Ishikawa (cell line): ENCODE results near the gene U2AF2.

Source experiments
- CEBPB ChIP-seq: IDR thresholded peaks from 2 replicates; pipeline ENCODE4 v1.6.1; 2012
- CREB1 ChIP-seq: IDR thresholded peaks from 2 replicates; pipeline ENCODE4 v1.6.1; 2012; ENCODE audit warnings: low read depth
- EGR1 ChIP-seq: IDR thresholded peaks from 2 replicates; pipeline ENCODE4 v1.6.1; 2012
- EP300 ChIP-seq: IDR thresholded peaks from 2 replicates; pipeline ENCODE4 v1.6.1; 2012; ENCODE audit warnings: borderline replicate concordance
- FOXM1 ChIP-seq: IDR thresholded peaks from 2 replicates; pipeline ENCODE4 v1.6.1; 2012; ENCODE audit warnings: low read depth, borderline replicate concordance
- NFIC ChIP-seq: IDR thresholded peaks from 2 replicates; pipeline ENCODE4 v1.6.1; 2012
- RAD21 ChIP-seq: IDR thresholded peaks from 2 replicates; pipeline ENCODE4 v1.6.1; 2012; ENCODE audit warnings: low read depth
- TAF1 ChIP-seq: IDR thresholded peaks from 2 replicates; pipeline ENCODE4 v1.6.1; 2012; ENCODE audit warnings: low read depth, mild to moderate bottlenecking
- TCF12 ChIP-seq: IDR thresholded peaks from 2 replicates; pipeline ENCODE4 v1.6.1; 2012; ENCODE audit warnings: low read depth
- TEAD4 ChIP-seq: IDR thresholded peaks from 2 replicates; pipeline ENCODE4 v1.6.1; 2012
- YY1 ChIP-seq: IDR thresholded peaks from 2 replicates; pipeline ENCODE4 v1.6.1; 2012; ENCODE audit warnings: low read depth
- ZBTB7A ChIP-seq: IDR thresholded peaks from 2 replicates; pipeline ENCODE4 v1.6.1; 2012; ENCODE audit warnings: low read depth
- TF ChIP-seq, protein P1 (sequence below): IDR thresholded peaks from 2 replicates; pipeline ENCODE4 v1.6.1; 2012
- TF ChIP-seq, protein P2 (sequence below): IDR thresholded peaks from 2 replicates; pipeline ENCODE4 v1.6.1; 2012; ENCODE audit warnings: low read depth, mild to moderate bottlenecking
- TF ChIP-seq, protein P3 (sequence below): IDR thresholded peaks from 2 replicates; pipeline ENCODE4 v1.6.1; 2012

Gene U2AF2

DNA sequence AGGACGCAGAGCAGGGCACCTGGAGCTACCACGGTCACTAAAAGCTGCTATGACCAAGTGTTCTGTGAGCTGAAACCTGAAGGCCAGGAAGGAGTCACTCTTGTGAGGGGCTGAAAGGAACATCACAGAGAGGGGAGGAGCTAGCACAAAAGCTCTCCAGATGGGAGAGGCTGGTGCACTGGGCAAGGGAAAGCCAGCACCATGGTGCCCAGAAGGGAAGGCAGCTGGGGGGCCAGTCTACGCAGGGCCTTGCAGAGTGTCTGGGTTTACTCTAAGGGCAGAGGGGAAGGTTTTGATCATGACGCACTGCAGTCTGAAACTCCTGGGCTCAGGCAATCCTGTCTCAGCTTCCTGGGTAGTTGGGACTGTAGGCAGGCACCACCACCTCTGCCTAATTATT is 18.1 kb upstream of the U2AF2 start:
- TF ChIP-seq ZBTB7A (no peak), YY1 (no peak), CEBPB (no peak), FOXM1 (no peak), EP300 (no peak), TCF12 (no peak), RAD21 (no peak), TEAD4 (no peak), EGR1 (no peak), CREB1 (no peak), TAF1 (no peak), NFIC (no peak)
- TF ChIP-seq, protein P1, sequence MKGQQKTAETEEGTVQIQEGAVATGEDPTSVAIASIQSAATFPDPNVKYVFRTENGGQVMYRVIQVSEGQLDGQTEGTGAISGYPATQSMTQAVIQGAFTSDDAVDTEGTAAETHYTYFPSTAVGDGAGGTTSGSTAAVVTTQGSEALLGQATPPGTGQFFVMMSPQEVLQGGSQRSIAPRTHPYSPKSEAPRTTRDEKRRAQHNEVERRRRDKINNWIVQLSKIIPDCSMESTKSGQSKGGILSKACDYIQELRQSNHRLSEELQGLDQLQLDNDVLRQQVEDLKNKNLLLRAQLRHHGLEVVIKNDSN = no peak
- TF ChIP-seq, protein P2, sequence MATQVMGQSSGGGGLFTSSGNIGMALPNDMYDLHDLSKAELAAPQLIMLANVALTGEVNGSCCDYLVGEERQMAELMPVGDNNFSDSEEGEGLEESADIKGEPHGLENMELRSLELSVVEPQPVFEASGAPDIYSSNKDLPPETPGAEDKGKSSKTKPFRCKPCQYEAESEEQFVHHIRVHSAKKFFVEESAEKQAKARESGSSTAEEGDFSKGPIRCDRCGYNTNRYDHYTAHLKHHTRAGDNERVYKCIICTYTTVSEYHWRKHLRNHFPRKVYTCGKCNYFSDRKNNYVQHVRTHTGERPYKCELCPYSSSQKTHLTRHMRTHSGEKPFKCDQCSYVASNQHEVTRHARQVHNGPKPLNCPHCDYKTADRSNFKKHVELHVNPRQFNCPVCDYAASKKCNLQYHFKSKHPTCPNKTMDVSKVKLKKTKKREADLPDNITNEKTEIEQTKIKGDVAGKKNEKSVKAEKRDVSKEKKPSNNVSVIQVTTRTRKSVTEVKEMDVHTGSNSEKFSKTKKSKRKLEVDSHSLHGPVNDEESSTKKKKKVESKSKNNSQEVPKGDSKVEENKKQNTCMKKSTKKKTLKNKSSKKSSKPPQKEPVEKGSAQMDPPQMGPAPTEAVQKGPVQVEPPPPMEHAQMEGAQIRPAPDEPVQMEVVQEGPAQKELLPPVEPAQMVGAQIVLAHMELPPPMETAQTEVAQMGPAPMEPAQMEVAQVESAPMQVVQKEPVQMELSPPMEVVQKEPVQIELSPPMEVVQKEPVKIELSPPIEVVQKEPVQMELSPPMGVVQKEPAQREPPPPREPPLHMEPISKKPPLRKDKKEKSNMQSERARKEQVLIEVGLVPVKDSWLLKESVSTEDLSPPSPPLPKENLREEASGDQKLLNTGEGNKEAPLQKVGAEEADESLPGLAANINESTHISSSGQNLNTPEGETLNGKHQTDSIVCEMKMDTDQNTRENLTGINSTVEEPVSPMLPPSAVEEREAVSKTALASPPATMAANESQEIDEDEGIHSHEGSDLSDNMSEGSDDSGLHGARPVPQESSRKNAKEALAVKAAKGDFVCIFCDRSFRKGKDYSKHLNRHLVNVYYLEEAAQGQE = no peak
- TF ChIP-seq, protein P3, sequence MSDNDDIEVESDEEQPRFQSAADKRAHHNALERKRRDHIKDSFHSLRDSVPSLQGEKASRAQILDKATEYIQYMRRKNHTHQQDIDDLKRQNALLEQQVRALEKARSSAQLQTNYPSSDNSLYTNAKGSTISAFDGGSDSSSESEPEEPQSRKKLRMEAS = no peak

DNA sequence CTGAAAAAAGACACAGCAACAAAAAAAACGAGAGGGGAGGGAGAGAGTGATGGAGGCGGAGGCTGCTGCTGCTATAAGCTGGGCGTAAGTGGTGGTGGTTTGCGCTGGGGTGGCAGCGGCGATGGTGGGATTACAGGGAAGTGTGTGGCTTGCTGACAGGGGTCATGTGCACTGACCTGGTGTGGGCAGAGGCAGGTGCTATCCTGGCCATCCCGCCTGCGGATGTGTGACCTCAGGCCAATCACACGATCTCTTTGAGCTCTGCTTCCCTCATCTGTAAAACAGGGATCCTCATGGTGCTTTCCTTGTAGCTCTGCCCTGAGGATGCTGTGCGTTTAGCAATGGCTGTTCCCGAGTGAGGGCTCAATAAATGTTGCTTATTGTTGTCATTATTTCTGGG is 17.3 kb upstream of the U2AF2 start:
- TF ChIP-seq, protein P1 = no peak
- no peak for TF ChIP-seq NFIC
- no peak for TF ChIP-seq CEBPB
- TF ChIP-seq YY1 = no peak
- TF ChIP-seq ZBTB7A = no peak

DNA sequence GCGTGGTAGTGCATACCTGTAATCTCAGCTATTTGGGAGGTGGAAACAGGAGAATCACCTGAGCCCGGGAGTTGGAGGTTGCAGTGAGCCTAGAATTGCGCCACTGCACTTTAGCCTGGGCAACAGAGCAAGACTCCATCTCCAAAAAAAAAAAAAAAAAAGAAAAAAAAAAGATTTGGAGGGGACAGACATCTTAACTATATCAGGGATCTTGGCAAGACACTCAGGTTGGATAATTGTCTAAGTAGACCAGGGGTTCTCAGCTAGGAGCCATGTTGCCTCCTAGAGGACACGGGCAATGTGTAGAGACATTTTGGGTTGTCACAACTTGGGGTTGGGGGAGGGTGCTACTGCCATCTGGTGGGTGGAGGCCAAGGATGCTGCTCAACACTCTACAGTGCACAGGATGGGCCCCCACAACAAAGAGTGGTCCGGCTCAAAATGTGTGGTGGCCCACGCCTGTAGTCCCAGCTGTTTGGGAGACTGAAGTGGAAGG is 15.9 kb upstream of the U2AF2 start:
- TF ChIP-seq YY1 (0 out of 2 replicates have a peak, but pooled peaks have one; percentile 62), TAF1 (no peak), FOXM1 (no peak), NFIC (no peak)
- TF ChIP-seq, protein P1 = no peak
- TF ChIP-seq, protein P2 = no peak

DNA sequence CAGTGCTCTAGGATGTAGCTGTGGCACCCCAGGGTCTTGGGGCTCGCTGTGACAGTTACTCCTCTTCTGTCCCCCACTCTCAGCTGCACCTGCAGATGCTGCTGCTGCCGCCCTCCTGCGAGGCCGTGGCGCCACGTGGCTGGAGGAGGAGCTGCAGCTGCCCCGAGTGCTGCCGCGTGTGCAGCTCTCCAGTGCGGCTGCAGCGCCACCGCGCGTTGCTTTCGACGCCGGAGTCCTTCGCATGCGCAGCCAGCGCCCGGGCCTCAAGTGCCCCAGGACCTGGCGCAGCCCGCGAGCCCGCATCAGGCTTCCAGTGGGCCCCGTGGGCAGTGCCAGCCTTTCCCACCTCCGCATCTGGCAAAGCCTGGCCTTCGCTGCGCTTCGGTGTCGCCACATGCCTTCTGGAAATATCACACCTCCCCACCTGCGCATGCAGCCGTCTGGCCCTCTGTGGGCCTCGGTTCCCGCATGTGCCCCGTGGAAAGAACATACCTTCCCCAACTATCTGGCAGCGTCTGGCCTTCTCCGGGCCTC is 14.7 kb upstream of the U2AF2 start:
- TF ChIP-seq TCF12 (no peak; the same call in 1 of the 2 replicates), EP300 (no peak), RAD21 (no peak), TEAD4 (no peak), CREB1 (no peak), ZBTB7A (no peak), CEBPB (no peak), TAF1 (no peak), YY1 (no peak), NFIC (no peak), EGR1 (no peak), FOXM1 (no peak)
- TF ChIP-seq, protein P2 = no peak
- TF ChIP-seq, protein P1 = no peak
- TF ChIP-seq, protein P3 = no peak
